GM19467 (cell line): ENCODE measurements around the gene C1QL1.

Source experiments
- ATAC-seq: cut with Tn5 transposase; IDR thresholded peaks from one replicate; pipeline ENCODE4 v1.9.1; 2021; ENCODE audit warnings: mild to moderate bottlenecking, moderate library complexity; ENCODE audit not compliant: unreplicated experiment

C1QL1 gene

GRCh38 chr17:44989552-44990138 lies 21.5 kb upstream of the C1QL1 start:
- ATAC-seq, result no peak

GRCh38 chr17:44988044-44988942 lies 20.2 kb upstream of the C1QL1 start:
- ATAC-seq, result no peak

- ATAC-seq, result no peak
Measured at GRCh38 chr17:44983563-44983962, 15.5 kb upstream of the C1QL1 start.

GRCh38 chr17:44982113-44982702 lies 14.1 kb upstream of the C1QL1 start:
- ATAC-seq, result no peak

- ATAC-seq, result no peak
Measured at GRCh38 chr17:44981221-44981968, 13.3 kb upstream of the C1QL1 start.

- no peak for ATAC-seq
Measured at GRCh38 chr17:44979426-44979995, 11.4 kb upstream of the C1QL1 start.

GRCh38 chr17:44978807-44979206 lies 10.7 kb upstream of the C1QL1 start:
- ATAC-seq, result no peak

GRCh38 chr17:44977814-44978550 lies 9.9 kb upstream of the C1QL1 start:
- ATAC-seq, result no peak

- ATAC-seq, result no peak
Measured at GRCh38 chr17:44977065-44977464, 9.0 kb upstream of the C1QL1 start.

GRCh38 chr17:44976206-44976605 lies 8.1 kb upstream of the C1QL1 start:
- no peak for ATAC-seq

- no peak for ATAC-seq
Measured at GRCh38 chr17:44972953-44973352, 4.8 kb upstream of the C1QL1 start.

- ATAC-seq, result no peak
Measured at GRCh38 chr17:44971776-44972483, 3.8 kb upstream of the C1QL1 start.

- ATAC-seq, result no peak
Measured at GRCh38 chr17:44970136-44970741, 2.1 kb upstream of the C1QL1 start.

- ATAC-seq, result no peak
Measured at GRCh38 chr17:44969144-44969780, 1.2 kb upstream of the C1QL1 start.

GRCh38 chr17:44967907-44968224 lies 237 bp downstream of the C1QL1 start:
- ATAC-seq, result no peak

- no peak for ATAC-seq
Measured at GRCh38 chr17:44967026-44967906, 837 bp downstream of the C1QL1 start.

- no peak for ATAC-seq
Measured at GRCh38 chr17:44966348-44967025, 1.6 kb downstream of the C1QL1 start.
